IPS DF 4.7 (cell line): ENCODE data around the gene ONECUT1.
A peak's percentile ranks its signal among the peaks of the same experiment; 100 is the strongest.

ENCODE experiments used
- DNase-seq: peaks from one replicate; pipeline ENCODE4 v3.0.0-alpha.2; 2013; ENCODE audit warnings: low spot score; ENCODE audit errors: extremely low read depth

ONECUT1 gene

DNA sequence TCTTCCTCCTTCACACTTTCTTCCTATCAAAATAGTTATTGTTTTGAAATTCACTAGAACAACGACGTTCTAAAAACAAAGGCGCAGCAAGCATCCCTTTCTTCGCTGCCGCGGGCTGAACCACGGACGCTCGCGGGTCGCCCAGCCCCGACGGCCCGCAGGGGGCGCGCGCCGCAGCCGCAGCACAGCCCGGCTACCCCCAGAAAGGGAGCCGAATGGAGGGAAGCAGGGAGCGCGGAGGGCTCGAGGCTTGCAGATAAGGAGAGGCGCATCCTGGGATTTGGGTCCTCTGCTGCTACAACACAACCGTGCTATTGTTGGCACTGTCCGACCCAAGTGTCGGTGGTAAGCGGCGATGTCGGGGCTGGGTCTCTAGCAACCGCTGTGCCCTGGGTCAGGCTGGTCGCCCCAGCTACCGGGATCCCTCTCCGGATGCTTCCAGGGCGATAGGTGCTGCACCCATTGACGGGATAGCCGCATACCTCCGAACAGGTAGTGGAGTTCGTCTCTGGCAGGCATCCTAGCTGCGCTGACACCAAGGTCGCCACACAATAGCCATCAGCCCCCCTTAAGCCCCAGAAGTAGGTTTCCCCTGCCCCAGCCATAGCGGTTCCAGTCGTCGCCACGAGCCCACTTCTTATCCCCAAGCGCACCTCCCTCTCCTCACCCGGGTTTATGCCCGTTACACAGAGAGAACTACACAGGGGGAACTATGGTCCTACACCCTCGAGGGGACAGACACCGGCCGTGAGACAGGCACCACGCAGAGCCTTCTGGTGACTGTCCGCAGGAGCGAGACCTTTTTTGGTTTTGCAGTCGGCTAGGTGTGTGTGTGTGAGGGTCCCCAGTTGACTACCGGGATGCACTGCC lies 6.0 kb downstream of the ONECUT1 start:
- DNase-seq: no peak

- no peak for DNase-seq
Measured at GRCh38 chr15:52783191-52783829, 6.8 kb downstream of the ONECUT1 start.

DNA sequence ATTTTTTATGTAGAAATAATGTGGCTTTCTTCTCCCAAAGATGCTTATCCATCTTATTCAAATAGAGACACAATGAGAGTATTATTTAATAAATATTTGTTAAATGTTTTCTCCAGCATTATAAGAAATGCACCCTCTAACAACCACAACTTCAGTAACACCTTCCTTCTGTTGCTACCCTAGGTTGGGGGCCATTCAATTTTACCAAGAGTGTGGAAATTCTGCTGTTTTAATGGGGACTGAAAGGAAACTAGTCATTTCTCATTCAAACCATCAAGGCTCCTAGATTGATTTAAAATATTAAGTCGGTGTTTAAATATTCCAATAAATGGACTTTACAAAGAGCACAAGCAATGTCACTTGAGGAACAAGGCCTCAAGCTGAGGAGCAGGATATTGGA lies 7.6 kb downstream of the ONECUT1 start:
- DNase-seq: no peak

- no peak for DNase-seq
Measured at GRCh38 chr15:52780172-52780980, 9.8 kb downstream of the ONECUT1 start.

DNA sequence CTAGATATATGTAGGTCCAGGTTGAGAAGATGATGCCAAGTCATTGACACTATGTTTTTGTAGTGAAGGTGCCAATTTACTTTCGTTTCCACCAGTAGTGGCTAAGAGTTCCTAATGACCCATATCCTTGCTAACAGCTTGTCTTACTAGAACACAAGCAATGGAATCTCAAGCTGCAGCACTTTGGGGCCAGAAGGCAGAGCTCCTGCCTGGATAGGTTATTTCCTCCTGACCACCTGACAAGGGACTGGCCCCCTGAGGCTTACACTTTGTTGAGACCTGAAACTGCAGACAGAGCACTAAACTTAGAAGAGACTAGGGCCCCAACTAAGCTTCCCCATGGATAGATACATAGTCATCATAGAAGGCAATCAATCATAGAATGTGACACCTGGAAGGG lies 11.7 kb downstream of the ONECUT1 start:
- DNase-seq: no peak

DNA sequence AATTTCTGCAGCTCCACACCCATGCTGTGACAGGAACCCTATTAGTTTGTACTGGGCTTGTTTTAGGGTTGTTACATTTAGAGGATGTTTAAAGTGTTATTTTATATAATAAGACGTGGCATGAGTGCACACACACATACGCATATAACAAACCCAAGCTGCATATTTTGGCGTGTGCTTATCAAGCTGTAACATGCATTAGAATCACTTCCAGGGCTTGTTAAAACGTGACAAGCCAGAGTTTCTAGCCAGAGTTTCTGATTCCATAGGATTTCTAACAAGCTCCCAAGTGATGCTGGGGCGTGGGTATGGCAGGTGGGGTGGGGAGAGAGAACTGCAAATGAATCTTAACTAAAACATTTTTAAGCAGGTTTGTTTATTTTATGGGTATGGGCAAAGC lies 17.4 kb downstream of the ONECUT1 start:
- DNase-seq: no peak

DNA sequence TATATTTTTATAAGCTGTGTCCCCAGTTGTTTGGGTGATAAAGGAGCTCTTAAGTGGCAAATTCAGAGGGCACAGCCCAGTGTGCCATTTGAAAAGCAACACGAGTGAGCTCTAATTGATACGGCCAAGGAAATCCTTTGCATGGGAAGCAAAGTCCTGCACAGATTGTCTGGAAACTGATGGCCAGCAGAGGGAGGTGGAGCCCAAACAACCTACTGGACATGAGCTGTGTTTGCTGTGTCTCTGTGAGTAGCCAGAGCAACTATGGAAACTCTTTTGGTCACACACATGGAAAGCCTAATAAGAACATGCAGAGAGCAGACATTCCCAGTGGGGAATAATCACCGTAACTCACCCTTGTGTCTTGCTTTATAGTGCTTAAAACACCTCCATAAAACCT lies 24.4 kb downstream of the ONECUT1 start:
- no peak for DNase-seq

DNA sequence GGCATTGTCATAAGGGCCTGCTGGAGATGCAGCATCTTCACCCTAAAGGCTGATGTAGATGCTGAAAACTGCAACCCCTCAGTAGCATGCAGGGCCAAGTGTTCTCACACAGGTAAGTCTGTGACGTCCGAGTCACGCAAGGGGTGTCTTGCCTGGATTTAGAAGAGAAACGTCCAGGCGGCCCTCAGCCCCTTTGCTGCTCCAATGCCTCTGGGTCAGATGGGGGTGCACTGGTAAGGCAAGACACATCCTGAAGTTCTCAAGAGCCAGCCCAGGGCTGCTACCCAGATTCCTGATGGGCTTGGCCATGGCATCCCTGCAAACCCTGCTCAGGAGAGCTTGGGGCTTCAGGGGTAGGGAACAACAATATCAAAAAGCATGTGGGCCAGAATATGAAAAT lies 25.4 kb downstream of the ONECUT1 start:
- no peak for DNase-seq

DNA sequence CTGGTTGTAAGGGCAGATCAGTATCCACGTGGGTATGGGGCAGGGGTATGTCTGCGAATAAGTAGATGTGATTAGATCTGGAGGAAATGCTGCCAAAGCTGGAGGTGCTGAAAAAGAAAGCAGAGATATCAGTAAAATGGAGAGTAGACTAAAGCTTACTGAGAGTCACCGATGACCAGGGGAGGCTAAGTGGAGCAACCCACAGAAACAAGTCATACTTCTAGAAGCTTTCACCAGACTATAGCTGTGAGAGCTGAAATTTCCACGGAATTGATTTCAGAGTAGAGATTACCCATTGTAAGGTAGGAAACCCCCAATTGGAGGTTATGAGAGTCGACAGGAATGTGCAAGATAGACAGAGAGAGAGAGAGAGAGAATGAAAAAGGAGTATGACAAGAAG lies 27.5 kb downstream of the ONECUT1 start:
- no peak for DNase-seq

DNA sequence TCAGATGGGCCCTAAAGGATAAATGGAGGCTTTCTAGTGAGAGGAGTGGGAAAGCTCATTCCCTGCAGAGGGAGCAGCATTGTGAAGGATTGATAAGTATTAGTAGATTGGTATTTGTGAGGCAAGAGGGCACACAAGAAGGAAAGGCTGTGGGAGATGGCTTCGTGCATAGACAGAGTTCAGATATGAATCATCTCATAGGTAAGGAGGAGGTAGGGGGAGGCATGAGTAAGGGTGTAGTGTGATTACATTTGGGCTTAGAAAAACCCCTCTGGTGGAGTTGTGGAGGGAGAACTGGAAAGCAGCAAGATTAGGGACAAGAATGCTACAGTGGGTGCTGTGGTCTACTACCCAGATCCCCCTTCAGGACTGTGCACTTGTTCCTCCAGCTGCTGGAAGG lies 29.6 kb downstream of the ONECUT1 start:
- DNase-seq: no peak

DNA sequence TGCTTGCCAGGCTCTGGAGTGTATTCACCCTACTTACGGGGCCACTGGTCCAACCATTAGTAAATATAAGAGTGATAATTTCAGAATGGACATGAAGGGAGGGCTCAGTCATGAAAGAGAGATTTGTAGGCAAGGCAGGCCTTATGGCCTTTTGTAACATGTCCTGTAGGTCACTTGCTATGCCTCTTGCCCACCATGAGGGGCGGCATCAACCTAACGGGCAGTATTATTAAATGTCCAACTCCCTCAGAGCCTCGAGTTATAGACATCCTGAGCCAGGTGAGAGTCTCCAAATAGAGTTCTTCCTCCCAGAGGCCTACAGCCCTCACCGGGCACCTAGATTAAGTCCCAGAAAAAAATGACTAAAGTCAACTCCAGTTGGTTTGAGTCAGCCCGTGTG lies 30.2 kb downstream of the ONECUT1 start:
- no peak for DNase-seq

DNA sequence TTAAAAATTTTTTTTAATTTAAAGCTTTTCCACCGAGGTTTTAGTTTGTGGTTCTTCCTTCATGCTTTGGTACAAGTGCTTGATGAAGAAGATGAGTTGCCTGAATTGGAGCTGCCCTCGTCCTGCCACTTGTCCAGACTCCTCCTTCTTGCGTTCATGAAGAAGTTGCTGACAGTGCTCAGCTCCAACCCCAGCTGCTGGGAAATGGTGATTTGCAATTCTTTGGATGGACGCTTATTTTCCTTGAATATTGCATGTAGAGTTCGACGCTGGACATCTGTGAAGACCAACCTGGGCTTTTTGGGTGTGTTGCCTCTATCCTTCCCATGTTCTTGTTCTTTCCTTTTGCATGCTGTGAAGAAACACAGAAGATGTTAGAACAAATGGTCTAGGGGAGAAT lies 32.6 kb downstream of the ONECUT1 start:
- no peak for DNase-seq

GRCh38 chr15:52751522-52751921 lies 38.6 kb downstream of the ONECUT1 start:
- DNase-seq: no peak

DNA sequence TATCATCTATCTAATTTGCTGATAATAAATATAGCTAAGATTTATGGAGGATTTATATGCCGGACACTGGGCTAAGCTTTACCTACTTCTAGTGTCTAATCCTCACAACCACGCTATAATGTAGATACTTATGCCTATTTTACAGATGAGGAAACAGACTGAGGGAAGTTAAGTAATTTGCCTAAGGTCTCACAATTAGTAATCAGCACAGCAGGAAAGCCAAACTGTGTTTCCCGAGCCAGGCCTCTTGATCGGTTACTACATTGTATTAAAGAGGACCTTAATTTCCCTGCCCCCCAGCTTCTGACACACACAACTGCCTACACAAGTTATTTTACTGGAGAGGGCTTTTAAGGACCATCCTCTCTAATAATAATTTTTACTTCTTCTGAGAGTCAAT lies 40.9 kb downstream of the ONECUT1 start:
- no peak for DNase-seq

DNA sequence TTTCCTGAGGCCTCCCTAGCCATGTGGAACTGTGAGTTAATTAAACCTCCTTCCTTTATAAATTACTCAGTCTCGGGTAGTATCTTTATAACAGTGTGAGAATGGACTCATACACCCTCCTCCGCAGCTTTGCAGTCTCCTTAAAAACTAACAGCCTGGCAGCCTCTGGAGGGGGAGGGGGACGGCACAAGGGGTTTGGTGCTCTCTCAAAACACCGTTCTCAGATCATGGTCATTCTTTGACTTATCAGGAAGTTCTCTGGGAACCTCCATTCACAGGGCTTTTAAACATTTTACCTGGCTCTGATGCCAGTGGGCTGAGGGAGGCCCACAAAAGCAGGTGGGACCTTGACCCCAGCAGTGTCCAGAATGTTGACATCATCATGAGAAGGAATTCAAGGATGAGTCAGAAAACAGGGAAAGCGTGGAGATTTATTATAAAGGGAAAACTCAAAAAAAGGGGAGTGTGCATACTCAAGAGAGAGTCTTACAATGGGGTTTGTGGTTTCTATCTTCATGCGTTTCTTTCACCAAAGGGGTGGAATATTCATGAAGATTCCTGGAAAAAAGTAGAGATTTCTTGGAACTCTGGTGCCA lies 43.9 kb downstream of the ONECUT1 start:
- no peak for DNase-seq

- peak; percentile 95 for DNase-seq
Measured at GRCh38 chr15:52745326-52746161, 44.6 kb downstream of the ONECUT1 start.

DNA sequence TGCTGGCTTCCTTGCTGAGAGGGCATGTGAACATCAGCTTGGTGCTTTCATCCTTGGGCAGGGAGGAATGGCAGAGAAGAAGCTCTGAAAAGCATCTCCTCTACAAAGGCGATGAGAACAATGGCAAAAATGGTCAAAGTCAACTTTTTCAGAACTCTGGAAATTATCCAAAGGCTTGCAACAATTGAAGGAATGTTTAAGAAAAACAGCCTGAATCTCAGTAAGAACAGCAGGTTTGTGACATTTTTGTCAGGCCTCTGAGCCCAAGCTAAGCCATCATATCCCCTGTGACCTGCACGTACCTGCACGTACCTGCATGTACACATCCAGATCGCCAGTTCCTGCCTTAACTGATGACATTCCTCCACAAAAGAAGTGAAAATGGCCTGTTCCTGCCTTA lies 51.8 kb downstream of the ONECUT1 start:
- no peak for DNase-seq

DNA sequence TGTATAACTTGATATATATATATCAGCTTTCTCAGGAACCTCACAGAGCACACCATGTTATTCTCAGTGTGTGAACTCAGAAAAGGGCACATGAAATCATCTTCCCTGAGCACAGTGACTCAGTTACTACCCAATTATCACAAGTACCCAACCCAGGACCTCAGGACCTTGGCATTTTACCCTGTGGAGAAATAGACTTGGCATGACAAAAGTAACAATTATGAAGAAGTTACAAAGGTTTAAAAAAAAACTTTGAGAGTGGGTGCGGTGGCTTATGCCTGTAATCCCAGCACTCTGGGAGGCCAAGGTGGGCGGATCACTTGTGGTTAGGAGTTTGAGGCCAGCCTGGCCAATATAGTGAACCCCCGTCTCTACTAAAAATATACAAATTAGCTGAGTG lies 52.4 kb downstream of the ONECUT1 start:
- DNase-seq: no peak

DNA sequence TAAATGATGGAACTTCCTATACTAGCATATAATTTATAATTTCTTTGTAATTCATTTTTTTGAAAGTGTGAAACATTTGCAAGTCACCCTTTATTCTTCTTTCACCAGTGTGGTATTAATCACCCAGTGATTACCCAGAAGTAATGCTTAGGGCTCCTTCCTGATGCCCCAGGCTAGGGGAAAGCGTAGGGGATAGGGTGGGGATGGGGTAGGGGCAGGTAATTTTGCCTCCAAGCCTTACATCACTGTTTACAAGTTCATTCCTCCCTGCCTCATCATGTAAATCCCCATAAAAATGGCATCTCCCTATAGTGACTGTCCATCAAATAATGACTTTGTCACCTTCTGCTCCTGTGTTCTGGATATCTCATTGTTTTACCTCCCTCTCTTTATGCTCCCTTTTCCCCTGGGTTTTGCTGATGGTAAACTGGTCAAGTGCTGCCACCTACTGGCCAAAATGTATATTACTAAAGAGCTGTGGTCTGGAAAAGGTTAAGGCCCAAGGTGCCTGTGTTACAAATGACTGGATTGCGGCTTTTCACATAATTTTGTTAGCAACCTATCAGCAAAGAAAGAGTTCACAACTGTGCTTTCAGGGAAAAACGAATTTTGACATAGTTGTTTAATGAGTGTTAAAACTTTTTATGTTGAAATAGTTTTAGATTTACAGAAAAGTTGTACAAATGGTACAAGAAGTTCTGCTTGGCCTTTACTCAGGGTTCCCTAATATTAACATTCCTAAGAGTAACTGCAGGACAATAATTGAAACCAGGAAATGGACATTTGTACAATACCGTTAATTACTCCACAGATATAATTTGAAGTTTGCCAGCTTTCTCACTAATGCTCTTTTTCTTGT lies 54.7 kb downstream of the ONECUT1 start:
- peak; percentile 78 for DNase-seq

DNA sequence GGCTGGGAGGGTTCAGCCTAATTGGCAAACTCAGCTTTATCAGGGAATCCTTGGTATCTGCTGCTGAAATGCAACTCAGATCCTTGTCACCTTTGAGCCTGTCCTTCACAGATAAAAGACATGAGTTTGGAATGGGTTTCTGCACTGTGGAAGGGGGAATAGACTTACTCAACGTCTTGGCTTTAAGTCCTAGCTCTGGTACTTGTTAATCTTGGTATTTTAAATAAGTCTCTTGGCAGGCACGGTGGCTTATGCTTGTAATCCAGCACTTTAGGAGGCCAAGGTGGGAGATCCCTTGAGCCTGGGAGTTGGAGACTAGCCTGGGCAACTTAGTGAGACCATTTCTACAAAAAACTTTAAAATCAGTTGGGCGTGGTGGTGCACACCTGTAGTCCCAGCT lies 55.8 kb downstream of the ONECUT1 start:
- no peak for DNase-seq
